ENCODE measurements around the gene SSTR4. TPM values are rescaled to one million over a fixed set of nuclear protein-coding genes. Genes with fewer than 3 reads are reported as not detected.

SSTR4 gene
- total RNA-seq, 2 donors from 2014 or later = not detected

DNA sequence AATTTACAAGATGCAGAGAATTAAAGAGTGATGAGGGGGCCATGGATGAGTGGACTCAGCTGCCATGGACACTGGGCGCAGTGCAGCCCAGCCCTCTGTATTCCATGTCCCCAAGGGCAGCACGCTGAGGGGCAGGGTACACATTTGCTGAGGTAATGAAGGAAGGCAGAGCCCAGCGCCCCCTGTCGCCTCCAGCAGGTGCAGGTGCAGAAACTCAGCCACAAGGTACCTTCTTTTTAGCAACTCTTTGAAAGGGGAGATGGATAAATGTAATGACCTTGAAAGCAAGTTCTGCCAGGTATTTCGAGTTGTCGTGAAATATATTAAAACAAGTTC lies 43.9 kb downstream of the SSTR4 start:
- Mint-ChIP-seq H3K36me3 (ENCODE audit: low read depth) (no peaks in the 10 kb centered on the region), H3K27me3 (no peaks in the 10 kb centered on the region), H3K4me3 (no peak overlapping the region), H3K27ac (no peak overlapping the region), H3K9me3 (no peaks in the 10 kb centered on the region), H3K4me1 (no peaks in the 10 kb centered on the region)
- ATAC-seq (replicated peaks) = no peak

DNA sequence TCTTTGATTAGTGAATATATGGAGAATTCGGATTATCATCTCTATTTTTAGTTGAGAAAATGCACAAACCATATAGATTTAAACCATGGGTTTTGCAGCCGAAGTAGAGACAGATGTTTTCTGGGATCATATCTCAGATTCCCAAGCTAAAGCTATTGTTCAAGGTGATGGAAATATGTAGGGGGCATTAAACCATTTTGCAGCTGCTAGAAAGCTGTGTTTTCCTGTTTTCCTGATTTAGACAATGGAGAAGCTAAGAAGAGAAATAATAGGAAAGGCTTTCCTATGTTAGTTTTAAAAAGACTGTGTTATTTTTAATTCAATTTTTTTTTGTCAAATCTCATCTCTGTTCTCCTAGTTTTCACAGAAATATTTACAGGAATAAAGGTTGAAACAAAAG lies 44.8 kb downstream of the SSTR4 start:
- Mint-ChIP-seq H3K27ac (no peak overlapping the region), H3K36me3 (ENCODE audit: low read depth) (no peaks in the 10 kb centered on the region), H3K4me1 (no peaks in the 10 kb centered on the region), H3K27me3 (no peaks in the 10 kb centered on the region), H3K4me3 (no peak overlapping the region), H3K9me3 (no peaks in the 10 kb centered on the region)
- ATAC-seq (replicated peaks) = no peak

DNA sequence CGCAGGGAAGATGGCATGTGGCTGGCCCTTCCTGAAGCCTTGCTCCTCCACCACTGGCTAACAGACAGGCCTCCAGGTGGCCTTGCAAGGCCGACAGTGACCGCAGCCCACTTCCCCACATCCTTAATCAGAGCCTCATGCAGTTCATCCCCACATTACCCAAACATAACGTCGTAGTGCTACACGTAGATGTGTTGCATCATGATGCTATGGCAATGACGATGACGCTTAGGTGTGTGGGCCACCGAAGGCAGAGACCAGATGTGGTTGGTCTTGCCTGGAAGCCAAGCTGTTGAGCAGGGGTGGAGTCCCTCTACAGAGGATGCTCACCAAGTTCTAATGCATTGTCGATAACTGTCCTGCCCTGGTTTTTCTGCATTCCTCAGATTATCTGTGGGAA lies 45.4 kb downstream of the SSTR4 start:
- H3K9me3 Mint-ChIP-seq = no peaks in the 10 kb centered on the region
- no peaks in the 10 kb centered on the region for H3K36me3 Mint-ChIP-seq (ENCODE audit: low read depth)
- H3K27me3 Mint-ChIP-seq = no peaks in the 10 kb centered on the region
- no peak overlapping the region for H3K4me3 Mint-ChIP-seq
- no peak for ATAC-seq (replicated peaks)
- no peaks in the 10 kb centered on the region for H3K4me1 Mint-ChIP-seq
- H3K27ac Mint-ChIP-seq = no peak overlapping the region

DNA sequence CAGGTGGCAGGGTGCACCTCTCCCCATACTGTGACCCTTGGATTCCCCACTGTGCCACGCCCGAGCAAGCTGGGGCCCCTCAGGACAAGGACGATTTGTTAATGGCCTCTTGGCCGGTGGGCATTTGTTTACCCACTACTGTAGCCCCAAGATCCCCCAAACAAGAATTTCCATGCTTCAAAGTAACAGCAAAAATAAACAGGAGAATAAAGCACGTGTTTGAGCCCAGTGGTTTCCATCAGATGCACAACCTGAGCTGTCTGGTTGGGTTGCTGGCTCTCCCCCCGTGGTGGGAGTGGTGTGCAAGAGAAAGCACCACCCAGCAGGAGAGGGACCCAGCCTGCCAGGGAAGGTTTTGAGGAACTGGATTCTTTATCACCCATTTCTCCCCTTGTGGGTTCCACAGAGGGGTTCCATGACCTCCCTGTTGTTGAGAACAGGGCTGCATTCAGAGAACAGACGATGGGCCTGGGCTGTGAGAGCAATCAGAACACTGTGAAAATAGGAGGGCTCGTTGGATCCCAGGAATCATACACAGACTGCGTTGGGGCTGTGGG lies 46.2 kb downstream of the SSTR4 start:
- H3K9me3 Mint-ChIP-seq = no peaks in the 10 kb centered on the region
- ATAC-seq (replicated peaks) = no peak

DNA sequence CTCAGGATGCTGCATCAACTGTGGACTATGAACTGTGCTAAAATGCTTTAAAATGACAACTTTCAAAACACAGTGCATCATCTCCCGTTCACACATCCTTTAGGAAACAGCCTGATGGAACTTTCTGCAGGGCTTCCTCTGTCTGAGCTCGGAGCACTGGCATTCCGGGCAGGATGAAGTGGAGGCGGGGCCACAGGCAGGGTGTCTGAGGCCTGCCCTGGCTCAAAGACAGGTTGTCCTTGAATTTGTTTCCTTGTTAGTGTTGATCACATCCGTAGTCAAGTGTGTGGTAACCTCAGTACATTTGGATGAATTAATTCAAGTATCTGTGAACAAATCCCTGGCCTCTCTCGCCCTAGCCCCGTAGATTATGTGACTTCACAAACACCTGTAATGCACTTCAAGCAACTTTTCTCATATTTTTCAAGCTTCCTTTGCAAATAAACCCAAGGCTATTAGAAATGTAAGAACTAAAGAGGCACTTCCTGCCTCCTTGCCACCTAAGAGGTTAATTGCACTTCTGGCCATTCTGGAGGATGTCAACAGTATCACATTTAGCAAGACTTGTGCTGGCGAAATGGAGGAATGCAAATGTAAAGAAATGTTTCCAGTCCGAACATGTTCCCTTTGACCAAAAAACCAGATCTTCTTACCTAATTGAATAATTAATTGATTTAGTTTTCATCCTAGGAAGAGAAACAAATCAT lies 47.9 kb downstream of the SSTR4 start:
- H3K27me3 Mint-ChIP-seq = no peaks in the 10 kb centered on the region
- no peak for ATAC-seq (replicated peaks)
- H3K4me1 Mint-ChIP-seq = no peaks in the 10 kb centered on the region
- H3K27ac Mint-ChIP-seq = no peak overlapping the region
- no peaks in the 10 kb centered on the region for H3K36me3 Mint-ChIP-seq (ENCODE audit: low read depth)
- H3K4me3 Mint-ChIP-seq = peak overlapping the region; percentile 73
- no peaks in the 10 kb centered on the region for H3K9me3 Mint-ChIP-seq

More for the DNA sequence above, 46.2 kb downstream of the SSTR4 start:
- Mint-ChIP-seq H3K4me1 (no peaks in the 10 kb centered on the region), H3K36me3 (ENCODE audit: low read depth) (no peaks in the 10 kb centered on the region), H3K27me3 (no peaks in the 10 kb centered on the region), H3K4me3 (no peak overlapping the region), H3K27ac (no peak overlapping the region)

DNA sequence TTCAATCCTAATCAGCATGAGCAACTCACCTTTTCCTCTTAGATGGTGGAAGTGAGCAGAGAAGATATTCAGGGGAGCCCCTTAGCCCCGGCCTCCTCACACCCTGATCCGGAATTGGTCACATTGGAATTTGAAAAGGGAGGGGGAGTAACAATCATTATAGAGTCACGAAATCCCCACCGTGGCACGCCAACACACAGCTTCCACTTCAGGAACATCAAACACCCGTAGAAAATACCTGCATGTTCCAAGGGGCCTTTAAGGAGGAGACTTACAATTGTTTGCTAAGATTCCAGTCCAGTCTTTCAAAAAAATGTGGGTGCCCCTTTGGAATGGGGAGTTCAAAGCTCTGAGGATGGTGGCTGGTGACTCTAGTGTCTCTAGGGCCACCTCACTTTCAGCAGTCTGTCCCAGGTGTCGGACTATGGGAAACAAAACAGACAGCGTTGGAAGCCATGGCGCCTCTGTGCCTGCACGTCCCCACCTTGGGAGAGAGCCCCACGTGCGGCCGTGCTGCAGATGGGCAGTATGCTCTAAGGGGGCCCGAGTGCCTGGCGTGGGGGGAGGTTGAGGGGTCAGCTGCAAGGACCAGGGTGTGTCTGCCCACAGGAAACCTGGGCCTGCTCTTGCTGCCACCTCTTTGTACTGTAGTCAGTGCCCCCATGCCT lies 48.6 kb downstream of the SSTR4 start:
- Mint-ChIP-seq H3K36me3 (ENCODE audit: low read depth) (no peaks in the 10 kb centered on the region), H3K27me3 (peaks cover 3% of the 10 kb centered on the region), H3K4me3 (peak overlapping the region; percentile 73), H3K4me1 (no peaks in the 10 kb centered on the region), H3K27ac (no peak overlapping the region), H3K9me3 (no peaks in the 10 kb centered on the region)
- ATAC-seq (replicated peaks) = no peak

DNA sequence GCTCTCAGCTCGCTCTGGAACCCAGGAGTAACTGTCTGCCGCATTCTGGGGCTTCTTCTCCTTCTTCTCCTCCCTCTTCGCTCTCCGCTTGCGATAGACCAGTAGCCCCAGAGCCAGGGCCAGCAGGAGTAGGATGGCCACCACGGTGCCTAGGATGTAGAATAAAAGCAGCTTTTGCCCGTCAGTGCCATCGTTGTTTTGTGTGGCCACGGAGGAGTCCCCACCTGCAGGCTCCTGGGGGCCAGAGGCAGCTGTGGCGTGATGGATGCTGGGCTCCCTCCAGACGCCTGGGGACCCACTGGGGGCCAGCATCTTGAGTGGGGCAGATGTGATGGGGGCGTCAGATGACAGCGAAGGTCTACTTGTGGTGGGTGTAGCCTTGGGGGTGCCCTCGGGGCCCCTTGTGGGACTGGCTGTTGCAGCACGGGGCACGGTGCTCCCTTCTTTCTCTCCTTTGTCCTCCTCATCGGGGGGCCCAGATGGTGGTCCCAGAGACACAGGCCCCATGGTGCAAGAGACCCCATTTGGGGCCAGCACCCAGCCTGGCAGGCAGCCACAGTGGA lies 49.3 kb downstream of the SSTR4 start:
- Mint-ChIP-seq H3K27me3 (peaks cover 3% of the 10 kb centered on the region), H3K36me3 (ENCODE audit: low read depth) (no peaks in the 10 kb centered on the region), H3K9me3 (no peaks in the 10 kb centered on the region), H3K4me1 (no peaks in the 10 kb centered on the region), H3K4me3 (peak overlapping the region; percentile 73), H3K27ac (peak overlapping the region; percentile 75)
- no peak for ATAC-seq (replicated peaks)

DNA sequence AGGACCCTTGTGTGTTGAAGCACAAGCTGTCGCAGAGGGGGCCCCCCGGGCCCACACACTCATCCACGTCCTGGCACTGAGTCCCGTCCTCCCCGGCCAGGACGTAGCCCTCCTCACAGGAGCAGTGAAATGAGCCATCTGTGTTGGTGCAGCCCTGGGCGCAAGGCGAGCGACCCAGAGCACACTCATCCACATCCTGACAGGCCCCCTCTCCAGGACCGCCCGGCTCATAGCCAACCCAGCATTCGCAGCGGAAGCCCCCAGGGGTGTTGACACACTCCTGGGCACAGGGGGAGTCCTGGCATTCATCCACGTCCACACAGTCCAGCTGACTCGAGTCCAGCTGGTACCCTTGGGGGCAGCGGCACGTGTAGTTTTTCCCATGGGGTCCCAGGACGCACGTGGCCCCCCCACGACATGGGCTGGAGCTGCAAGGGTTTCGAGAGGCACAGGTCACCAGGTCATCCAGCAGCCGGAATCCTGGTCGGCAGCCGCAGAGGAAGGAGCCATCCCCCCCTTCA lies 49.8 kb downstream of the SSTR4 start:
- Mint-ChIP-seq H3K4me3 (peak overlapping the region; percentile 73), H3K27me3 (peaks cover 3% of the 10 kb centered on the region), H3K9me3 (no peaks in the 10 kb centered on the region), H3K4me1 (no peaks in the 10 kb centered on the region), H3K36me3 (ENCODE audit: low read depth) (no peaks in the 10 kb centered on the region), H3K27ac (no peak overlapping the region)
- no peak for ATAC-seq (replicated peaks)

DNA sequence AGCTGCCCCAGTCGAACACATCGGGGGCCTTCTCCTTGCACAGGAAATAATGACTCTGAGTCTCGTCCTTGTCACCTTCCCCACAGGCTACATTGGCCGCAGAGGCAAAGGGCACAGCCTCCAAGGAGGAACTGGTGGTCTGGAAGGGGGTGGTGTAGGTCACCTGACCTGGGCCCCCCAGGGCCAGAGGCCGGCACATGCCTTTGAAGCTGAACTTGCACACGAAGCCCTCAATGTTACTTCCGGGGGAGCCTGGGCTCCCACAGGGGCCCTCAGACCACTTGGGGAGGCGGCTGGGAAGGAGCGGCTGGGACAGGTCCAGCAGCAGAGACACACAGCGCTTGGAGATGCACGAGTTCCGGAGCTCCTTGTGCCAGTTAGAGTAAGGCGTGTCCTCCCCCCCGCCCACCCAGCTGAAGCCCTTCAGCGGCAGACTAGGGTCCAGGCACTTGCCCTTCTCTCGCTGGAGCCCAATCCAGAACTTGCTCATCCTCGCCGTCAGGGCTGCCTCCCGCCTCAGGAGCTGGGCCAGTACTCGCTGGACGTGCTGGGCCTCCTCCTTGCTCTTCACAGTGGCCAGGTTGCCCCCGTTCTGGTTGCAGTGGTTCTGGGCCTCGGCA lies 50.4 kb downstream of the SSTR4 start:
- peak; percentile 15 for ATAC-seq (replicated peaks)
- H3K4me1 Mint-ChIP-seq = no peaks in the 10 kb centered on the region
- H3K27me3 Mint-ChIP-seq = peaks cover 3% of the 10 kb centered on the region
- peak overlapping the region; percentile 73 for H3K4me3 Mint-ChIP-seq
- no peaks in the 10 kb centered on the region for H3K9me3 Mint-ChIP-seq
- no peaks in the 10 kb centered on the region for H3K36me3 Mint-ChIP-seq (ENCODE audit: low read depth)
- H3K27ac Mint-ChIP-seq = no peak overlapping the region

DNA sequence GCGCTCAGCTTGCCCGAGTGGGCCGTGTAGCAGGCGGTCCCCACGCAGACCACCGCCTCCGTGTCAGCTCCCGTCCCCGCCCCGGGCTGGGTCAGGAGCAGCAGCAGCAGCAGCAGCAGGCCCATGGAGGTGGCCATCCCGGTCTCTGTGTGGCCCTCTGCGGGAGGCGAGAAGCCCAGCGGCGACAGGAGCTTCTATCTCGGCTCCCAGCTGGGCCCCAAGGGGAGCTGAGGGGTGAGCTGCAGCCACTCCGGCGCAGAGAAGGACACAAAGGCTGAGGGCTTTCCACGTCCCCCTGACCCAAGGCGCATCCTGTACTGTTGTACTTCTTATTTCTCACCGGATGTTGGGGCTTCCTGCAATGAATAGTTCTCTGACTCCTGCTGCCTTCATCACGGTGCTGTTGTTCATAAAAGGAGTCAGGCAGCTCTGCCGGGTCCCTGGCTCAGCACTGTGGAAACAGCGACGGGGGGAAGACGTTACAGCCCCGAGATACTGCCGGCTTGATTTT lies 51.0 kb downstream of the SSTR4 start, which contains the start of gene CD93:
TSS of gene CD93 (minus strand) at position 269 of the 511 bp plus-strand sequence. CDS start at position 137, 132 bp downstream.
- peak; percentile 96 for ATAC-seq (replicated peaks)
- H3K9me3 Mint-ChIP-seq = no peaks in the 10 kb centered on the region
- peaks cover 3% of the 10 kb centered on the region for H3K27me3 Mint-ChIP-seq
- no peaks in the 10 kb centered on the region for H3K36me3 Mint-ChIP-seq (ENCODE audit: low read depth)
- peak within 1 kb of the TSS; percentile 84 for H3K27ac Mint-ChIP-seq
- peak within 1 kb of the TSS; percentile 73 for H3K4me3 Mint-ChIP-seq
- H3K4me1 Mint-ChIP-seq = no peaks in the 10 kb centered on the region

DNA sequence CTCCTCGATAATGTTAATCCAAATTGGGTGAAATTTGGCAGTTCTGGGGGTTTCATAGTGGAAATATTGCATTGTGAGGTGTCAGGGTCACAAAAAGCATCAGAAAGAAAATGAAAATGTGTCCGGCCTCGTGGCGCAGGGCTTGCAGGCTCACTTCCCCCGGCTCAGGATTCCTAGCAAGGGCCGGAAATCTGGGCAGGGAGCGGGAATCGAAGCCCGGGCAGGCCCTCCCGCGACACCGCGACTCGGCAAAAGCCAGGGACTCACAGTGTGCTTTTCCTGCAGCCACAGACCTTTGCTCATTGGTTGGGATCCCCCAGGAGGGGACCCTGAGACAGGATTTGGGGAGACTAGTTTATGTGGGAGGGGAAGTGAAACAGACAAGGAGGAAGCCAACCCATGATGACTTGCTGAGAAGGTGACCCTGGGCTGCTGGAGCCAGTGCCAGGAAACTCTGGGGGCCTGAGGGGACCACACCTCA lies 51.9 kb downstream of the SSTR4 start:
- H3K36me3 Mint-ChIP-seq (ENCODE audit: low read depth) = no peaks in the 10 kb centered on the region
- H3K4me1 Mint-ChIP-seq = no peaks in the 10 kb centered on the region
- peaks cover 3% of the 10 kb centered on the region for H3K27me3 Mint-ChIP-seq
- ATAC-seq (replicated peaks) = no peak
- peak overlapping the region; percentile 84 for H3K27ac Mint-ChIP-seq
- peak overlapping the region; percentile 73 for H3K4me3 Mint-ChIP-seq
- no peaks in the 10 kb centered on the region for H3K9me3 Mint-ChIP-seq

DNA sequence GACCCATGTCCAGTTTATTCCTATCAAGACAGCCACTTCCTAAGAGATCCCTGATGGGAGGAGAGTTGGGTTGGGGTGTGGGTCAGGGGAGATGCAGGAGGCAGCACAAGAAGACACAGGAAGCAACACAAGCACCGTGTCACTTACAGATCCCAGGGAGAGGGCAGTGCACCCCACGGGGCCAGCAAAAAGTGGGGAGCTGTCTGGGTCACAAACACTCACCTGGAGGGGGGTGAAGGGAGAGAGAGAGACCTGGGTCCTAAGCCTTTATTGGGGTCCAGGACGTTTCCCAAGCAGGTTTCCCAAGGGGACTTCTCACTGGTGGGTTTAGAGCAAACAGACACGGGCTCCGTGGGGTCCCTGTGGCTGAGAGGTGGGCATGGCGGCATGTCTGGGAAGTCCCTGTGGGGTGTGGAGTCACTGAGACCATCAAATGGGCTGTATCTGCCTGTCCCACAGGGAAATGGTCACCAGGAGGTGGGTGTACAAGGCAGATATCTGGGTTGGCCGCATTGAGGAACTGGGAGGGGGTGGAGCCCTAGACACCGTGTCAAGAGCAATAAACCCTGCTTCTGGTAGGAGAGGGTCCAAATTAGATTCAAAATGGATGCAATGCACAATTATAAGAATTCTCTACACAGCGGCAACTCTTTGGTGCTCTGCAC lies 52.6 kb downstream of the SSTR4 start:
- H3K4me1 Mint-ChIP-seq = no peaks in the 10 kb centered on the region
- H3K4me3 Mint-ChIP-seq = peak overlapping the region; percentile 73
- ATAC-seq (replicated peaks) = no peak
- H3K27me3 Mint-ChIP-seq = peaks cover 8% of the 10 kb centered on the region
- H3K9me3 Mint-ChIP-seq = no peaks in the 10 kb centered on the region
- no peaks in the 10 kb centered on the region for H3K36me3 Mint-ChIP-seq (ENCODE audit: low read depth)
- peak overlapping the region; percentile 84 for H3K27ac Mint-ChIP-seq
